Measurements from ENCODE around the gene ST3GAL4.

GRCh38 chr11:126413426-126413825 lies 57.9 kb downstream of the ST3GAL4 start:
- TF ChIP-seq CTCF (optimal IDR thresholded peaks at IDR 0.05 in 1 of 3, IDR thresholded peaks at IDR 0.05 in 1 of 3, conservative IDR thresholded peaks at IDR 0.05 in 1 of 3; ENCODE audit: extremely low read depth in 1 of 3, insufficient read depth in 2 of 3, low read length in 3 of 3) (no peak), EZH2 (IDR thresholded peaks at IDR 0.05; ENCODE audit: low read length) (no peak)
